Measurements from ENCODE around the gene ANKRD39. TPM values are rescaled to one million over a fixed set of nuclear protein-coding genes. Genes with fewer than 3 reads are reported as not detected.
A peak's percentile ranks its signal among the peaks of the same experiment; 100 is the strongest.

ANKRD39 gene
- total and polyA plus RNA-seq, 2 of the 4 experiments (the other 2 are of a cell fraction) = 12.5 to 17.0 TPM

- no peak overlapping the region for H2BK15ac ChIP-seq (ENCODE audit: low read depth, low read length)
- no peak overlapping the region for H2AK5ac ChIP-seq (ENCODE audit: low read depth, low read length)
- ATAC-seq (ENCODE audit: low read depth) = no peak
- no peak overlapping the region for H4K91ac ChIP-seq (ENCODE audit: insufficient read depth, low read depth, low read length)
- H3K9me3 ChIP-seq (ENCODE audit: control insufficient read depth, insufficient read depth, low read length) = no peaks in the 10 kb centered on the region
- H2BK120ac ChIP-seq (ENCODE audit: low read depth, low read length) = no peak overlapping the region
- H2AFZ ChIP-seq (replicated peaks; ENCODE audit: low read length, poor library complexity) = no peak overlapping the region
- H3K23ac ChIP-seq (ENCODE audit: low read depth, low read length) = peak overlapping the region; percentile 78
- peaks cover 17 to 44% of the 10 kb centered on the region in 2 experiments for H3K79me1 ChIP-seq (ENCODE audit: low read depth in 1 of 2, low read length in 2 of 2)
- POLR2A ChIA-PET (ENCODE audit: unreplicated experiment) = no interaction called here
- CTCF ChIA-PET = no interaction called here
- intact Hi-C loops (cut with micrococcal nuclease) (no loop called here), in situ Hi-C loops (cut with MboI; ENCODE audit: low sequenced_read_pairs) (no loop called here), dilution Hi-C loops (cut with HindIII; ENCODE audit: low sequenced_read_pairs, unreplicated experiment) (no loop called here)
- no peaks in the 10 kb centered on the region for H3K27me3 ChIP-seq (ENCODE audit: control insufficient read depth, insufficient read depth, low read length)
- no peak overlapping the region for H3K18ac ChIP-seq (ENCODE audit: low read depth, low read length)
- peaks cover 5% of the 10 kb centered on the region; the same call in 1 of the 2 replicates for H3K36me3 ChIP-seq (ENCODE audit: control insufficient read depth, insufficient read depth, low read length)
- no peak overlapping the region for H2AK9ac ChIP-seq (replicated peaks; ENCODE audit: low read depth, low read length, poor library complexity)
- H3K27ac ChIP-seq (ENCODE audit: insufficient read depth, low read length) = no peak overlapping the region
- no peak overlapping the region for H4K5ac ChIP-seq (ENCODE audit: low read depth, low read length)
- H3K4me1 ChIP-seq (ENCODE audit: control insufficient read depth, insufficient read depth, low read length) = peaks cover 6% of the 10 kb centered on the region
- no peak overlapping the region for H3K4me3 ChIP-seq (ENCODE audit: insufficient read depth, low read depth, low read length)
- H4K8ac ChIP-seq (ENCODE audit: low read depth in 2 of 2, low read length in 2 of 2) = no peak overlapping the region
- peaks cover 9% of the 10 kb centered on the region for H3K9me1 ChIP-seq (ENCODE audit: insufficient read depth, low read length)
- DNase-seq = no peak
- no TSS peak for BruUV-seq (replicated peaks)
- no peak overlapping the region for H2BK5ac ChIP-seq (ENCODE audit: low read depth, low read length, poor library complexity, severe bottlenecking)
- H3K14ac ChIP-seq (replicated peaks; ENCODE audit: low read depth, low read length) = no peak overlapping the region
- no peak overlapping the region; the same call in 1 of the 2 replicates for H3K4me2 ChIP-seq (ENCODE audit: low read depth, low read length)
- peaks cover 41% of the 10 kb centered on the region for H4K20me1 ChIP-seq (ENCODE audit: insufficient read depth, low read length)
- H3K9ac ChIP-seq (ENCODE audit: low read depth, low read length) = no peak overlapping the region
- H2BK20ac ChIP-seq (ENCODE audit: low read depth, low read length) = no peak overlapping the region
- TF ChIP-seq RAD21 (IDR thresholded peaks at IDR 0.05; ENCODE audit: low read length) (no peak), FOS (IDR thresholded peaks at IDR 0.05; ENCODE audit: low read depth, low read length) (no peak), SMC3 (IDR thresholded peaks at IDR 0.05; ENCODE audit: low read depth, low read length) (no peak), CEBPB (IDR thresholded peaks at IDR 0.05; ENCODE audit: low read depth, low read length) (no peak), BHLHE40 (IDR thresholded peaks at IDR 0.05; ENCODE audit: low read depth, low read length) (no peak)
- TF ChIP-seq, protein P1, sequence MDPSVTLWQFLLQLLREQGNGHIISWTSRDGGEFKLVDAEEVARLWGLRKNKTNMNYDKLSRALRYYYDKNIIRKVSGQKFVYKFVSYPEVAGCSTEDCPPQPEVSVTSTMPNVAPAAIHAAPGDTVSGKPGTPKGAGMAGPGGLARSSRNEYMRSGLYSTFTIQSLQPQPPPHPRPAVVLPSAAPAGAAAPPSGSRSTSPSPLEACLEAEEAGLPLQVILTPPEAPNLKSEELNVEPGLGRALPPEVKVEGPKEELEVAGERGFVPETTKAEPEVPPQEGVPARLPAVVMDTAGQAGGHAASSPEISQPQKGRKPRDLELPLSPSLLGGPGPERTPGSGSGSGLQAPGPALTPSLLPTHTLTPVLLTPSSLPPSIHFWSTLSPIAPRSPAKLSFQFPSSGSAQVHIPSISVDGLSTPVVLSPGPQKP (IDR thresholded peaks at IDR 0.05; ENCODE audit: borderline replicate concordance, low read depth, low read length) = no peak
- H3K56ac ChIP-seq (ENCODE audit: extremely low read depth, insufficient read depth, low read length) = no peak overlapping the region
- 81% methylated on average over 3 of the region's 8 CpGs; no CpG with 5 or more reads in 1 of the 2 experiments for WGBS, 2 experiments (ENCODE audit: extremely low coverage in 2 of 2, insufficient read length in 1 of 2)
- no peak overlapping the region for H3K4ac ChIP-seq (ENCODE audit: low read depth, low read length)
Measured at GRCh38 chr2:96817882-96818281, 39.9 kb downstream of the ANKRD39 start.

All from IMR-90 (cell line).